Mesendoderm (in vitro differentiated cells): Measurements from ENCODE around the gene ARHGEF10L.
A peak's percentile ranks its signal among the peaks of the same experiment; 100 is the strongest.

Experiments used
- DNase-seq: peaks from one replicate; pipeline ENCODE4 v3.0.0; 2013
- H2AK5ac ChIP-seq: 2 replicates; pipeline ENCODE4 v1.6.1; 2013; ENCODE audit warnings: low read length, inconsistent platforms
- H2BK120ac ChIP-seq: 2 replicates; pipeline ENCODE4 v1.6.1; 2013; ENCODE audit warnings: low read depth, mild to moderate bottlenecking, low read length, moderate library complexity, mixed read lengths
- H2BK15ac ChIP-seq: replicated peaks from 2 replicates; pipeline ENCODE4 v1.6.1; 2013; ENCODE audit warnings: low read depth, mild to moderate bottlenecking, moderate library complexity
- H2BK5ac ChIP-seq: 2 replicates; pipeline ENCODE4 v1.6.1; 2013; ENCODE audit warnings: low read length, inconsistent platforms
- H3K18ac ChIP-seq: 2 replicates; pipeline ENCODE4 v1.6.1; 2013; ENCODE audit warnings: mild to moderate bottlenecking, low read length, mixed read lengths
- H3K23ac ChIP-seq: one replicate; pipeline ENCODE4 v1.6.1; 2013; ENCODE audit warnings: low read length
- H3K27ac ChIP-seq: 2 replicates; pipeline ENCODE4 v1.5.1; 2013; ENCODE audit warnings: low read depth, mild to moderate bottlenecking, inconsistent platforms, low read length, moderate library complexity
- H3K27me3 ChIP-seq: 2 replicates; pipeline ENCODE4 v1.6.1; 2013; ENCODE audit warnings: low read length, control low read depth, mild to moderate bottlenecking, inconsistent platforms; ENCODE audit not compliant: insufficient read depth, poor library complexity
- H3K36me3 ChIP-seq: 2 replicates; pipeline ENCODE4 v1.6.1; 2013; ENCODE audit warnings: low read length, inconsistent platforms; ENCODE audit not compliant: control insufficient read depth, insufficient read depth
- H3K4ac ChIP-seq: one replicate; pipeline ENCODE4 v1.6.1; 2013; ENCODE audit warnings: low read depth, mild to moderate bottlenecking, low read length, moderate library complexity
- H3K4me1 ChIP-seq: 2 replicates; pipeline ENCODE4 v1.6.1; 2013; ENCODE audit warnings: low read depth, low read length, inconsistent platforms; ENCODE audit not compliant: control insufficient read depth
- H3K4me2 ChIP-seq: 2 replicates; pipeline ENCODE4 v1.6.1; 2013; ENCODE audit warnings: low read length
- H3K4me3 ChIP-seq: 2 replicates; pipeline ENCODE4 v1.5.1; 2013; ENCODE audit warnings: mild to moderate bottlenecking, low read length
- H3K56ac ChIP-seq: one replicate; pipeline ENCODE4 v1.6.1; 2013; ENCODE audit warnings: low read length
- H3K79me1 ChIP-seq: 2 replicates; pipeline ENCODE4 v1.6.1; 2013; ENCODE audit warnings: low read length, inconsistent platforms
- H3K79me2 ChIP-seq: 2 replicates; pipeline ENCODE4 v1.6.1; 2013; ENCODE audit warnings: mild to moderate bottlenecking, low read length; ENCODE audit not compliant: control insufficient read depth, insufficient read depth
- H3K9ac ChIP-seq: 2 replicates; pipeline ENCODE4 v1.6.1; 2013; ENCODE audit warnings: low read length, inconsistent platforms
- H4K5ac ChIP-seq: one replicate; pipeline ENCODE4 v1.6.1; 2013; ENCODE audit warnings: low read length
- H4K8ac ChIP-seq: one replicate; pipeline ENCODE4 v1.6.1; 2013; ENCODE audit warnings: low read depth, mild to moderate bottlenecking, control low read depth, low read length, moderate library complexity
- WGBS: extraction: QIAGEN DNeasy Blood & Tissue Kit; methylation state at CpG from one replicate; pipeline ENCODE4 v1.1.7; 2013; ENCODE audit warnings: low lambda C conversion rate, missing lambda C conversion rate; ENCODE audit not compliant: insufficient coverage; ENCODE audit errors: extremely low coverage; 5-methylcytosine and 5-hydroxymethylcytosine counted together

The ARHGEF10L gene

DNA sequence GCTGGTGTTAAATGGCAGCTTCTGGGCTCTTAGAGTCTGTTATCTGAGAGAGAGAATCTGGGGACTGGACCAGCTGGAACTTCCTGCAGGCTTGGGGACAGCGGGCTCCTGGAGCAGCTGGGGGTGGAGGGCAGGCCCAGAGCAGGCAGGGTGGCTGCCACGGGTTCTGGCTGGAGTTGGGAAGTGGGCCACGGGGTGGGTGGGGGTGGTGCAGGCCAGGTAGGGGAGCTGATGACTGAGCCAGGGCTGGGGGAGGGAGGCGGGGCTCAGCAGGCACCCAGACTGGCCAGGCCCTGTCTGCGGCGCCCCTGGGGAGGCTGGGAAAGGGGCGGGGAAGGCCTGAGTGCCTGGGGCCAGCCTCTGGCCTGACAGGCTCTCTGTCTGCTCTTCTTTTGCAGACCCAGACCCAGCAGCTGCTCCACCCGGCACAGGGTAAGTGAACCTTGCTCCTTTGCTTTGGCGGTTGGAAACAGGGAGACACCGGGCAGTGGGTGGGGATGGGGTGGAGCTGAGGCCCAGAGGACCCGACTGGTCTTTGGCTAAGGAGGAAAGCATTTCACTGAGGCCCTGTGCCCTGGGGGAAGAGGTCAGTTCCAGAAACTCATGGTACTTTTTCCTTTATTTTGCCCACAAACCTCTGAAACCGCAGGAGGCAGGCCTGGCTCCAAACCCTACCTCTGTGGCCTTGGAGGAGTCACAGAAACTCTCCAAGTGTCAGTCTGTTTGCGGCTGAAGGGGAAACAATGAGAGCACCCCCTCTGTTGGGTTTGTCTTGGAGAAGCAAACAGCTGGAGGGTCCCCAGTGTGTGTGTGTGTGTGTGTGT lies 48.8 kb downstream of the ARHGEF10L start:
- peaks cover 35% of the 10 kb centered on the region for H3K4me1 ChIP-seq
- H3K4ac ChIP-seq: peak overlapping the region; percentile 28
- peak overlapping the region; percentile 52 for H2BK120ac ChIP-seq
- no peaks in the 10 kb centered on the region for H3K36me3 ChIP-seq
- H3K4me2 ChIP-seq: peak overlapping the region; percentile 21
- peaks cover 15% of the 10 kb centered on the region for H3K79me2 ChIP-seq
- DNase-seq: peak; percentile 72
- WGBS: no CpG with 5 or more reads among the region's 13 CpGs
- peak overlapping the region; percentile 53 for H3K23ac ChIP-seq
- peak overlapping the region; percentile 88 for H2AK5ac ChIP-seq
- peak overlapping the region; percentile 80 for H3K9ac ChIP-seq
- H2BK15ac ChIP-seq: no peak overlapping the region
- H3K4me3 ChIP-seq: peak overlapping the region; percentile 19
- no peak overlapping the region for H4K5ac ChIP-seq
- H3K56ac ChIP-seq: peak overlapping the region; percentile 91
- peak overlapping the region; percentile 95 for H2BK5ac ChIP-seq
- H3K18ac ChIP-seq: peak overlapping the region; percentile 47
- peak overlapping the region; percentile 81 for H3K27ac ChIP-seq
- H3K79me1 ChIP-seq: peaks cover 23% of the 10 kb centered on the region
- H4K8ac ChIP-seq: no peak overlapping the region
- H3K27me3 ChIP-seq: no peaks in the 10 kb centered on the region

GRCh38 chr1:17591814-17592430 lies 52.4 kb downstream of the ARHGEF10L start:
- no peak overlapping the region for H3K18ac ChIP-seq
- WGBS: no CpG with 5 or more reads among the region's 7 CpGs

DNA sequence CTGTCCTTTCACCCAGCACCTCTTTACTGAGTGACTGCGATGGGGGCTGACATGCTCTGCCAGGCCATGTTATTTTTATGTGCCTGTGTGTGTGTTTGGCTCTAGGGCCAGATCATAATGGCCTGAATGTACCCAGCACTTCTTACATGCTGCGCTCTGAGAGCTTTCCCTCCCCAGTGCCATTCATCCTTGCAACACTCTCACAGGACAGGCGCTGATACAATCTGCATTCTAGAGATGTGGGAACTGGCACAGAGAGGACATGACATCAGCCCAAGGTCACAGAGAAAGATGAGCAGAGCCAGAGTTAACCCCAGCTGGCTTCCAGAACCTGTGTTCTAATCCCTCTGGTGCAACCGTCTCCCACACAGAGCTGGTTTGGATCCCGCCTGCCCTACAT lies 54.5 kb downstream of the ARHGEF10L start:
- Histone ChIP-seq H2AK5ac (peak overlapping the region; percentile 22), H2BK120ac (no peak overlapping the region), H3K4me2 (no peak overlapping the region), H3K27ac (no peak overlapping the region), H4K5ac (no peak overlapping the region), H3K4me3 (no peak overlapping the region), H3K27me3 (no peaks in the 10 kb centered on the region), H3K36me3 (no peaks in the 10 kb centered on the region), H2BK5ac (no peak overlapping the region), H3K79me2 (peaks cover 15% of the 10 kb centered on the region), H4K8ac (no peak overlapping the region), H3K23ac (no peak overlapping the region), H3K79me1 (peaks cover 24% of the 10 kb centered on the region), H3K4ac (no peak overlapping the region), H3K56ac (no peak overlapping the region), H3K9ac (no peak overlapping the region), H3K18ac (no peak overlapping the region), H3K4me1 (peaks cover 18% of the 10 kb centered on the region), H2BK15ac (no peak overlapping the region)
- DNase-seq: no peak
- WGBS: no CpG with 5 or more reads among the region's 5 CpGs

More at GRCh38 chr1:17591814-17592430, 52.4 kb downstream of the ARHGEF10L start:
- Histone ChIP-seq H4K8ac (no peak overlapping the region), H2BK120ac (no peak overlapping the region), H3K36me3 (no peaks in the 10 kb centered on the region), H3K27me3 (no peaks in the 10 kb centered on the region), H3K79me1 (peaks cover 22% of the 10 kb centered on the region), H3K4ac (no peak overlapping the region), H2AK5ac (no peak overlapping the region), H3K56ac (no peak overlapping the region), H2BK5ac (no peak overlapping the region), H2BK15ac (no peak overlapping the region), H3K23ac (no peak overlapping the region), H3K79me2 (peaks cover 15% of the 10 kb centered on the region), H3K9ac (no peak overlapping the region), H3K27ac (no peak overlapping the region), H3K4me3 (no peak overlapping the region), H3K4me1 (peaks cover 32% of the 10 kb centered on the region), H3K4me2 (no peak overlapping the region), H4K5ac (no peak overlapping the region)
- no peak for DNase-seq

DNA sequence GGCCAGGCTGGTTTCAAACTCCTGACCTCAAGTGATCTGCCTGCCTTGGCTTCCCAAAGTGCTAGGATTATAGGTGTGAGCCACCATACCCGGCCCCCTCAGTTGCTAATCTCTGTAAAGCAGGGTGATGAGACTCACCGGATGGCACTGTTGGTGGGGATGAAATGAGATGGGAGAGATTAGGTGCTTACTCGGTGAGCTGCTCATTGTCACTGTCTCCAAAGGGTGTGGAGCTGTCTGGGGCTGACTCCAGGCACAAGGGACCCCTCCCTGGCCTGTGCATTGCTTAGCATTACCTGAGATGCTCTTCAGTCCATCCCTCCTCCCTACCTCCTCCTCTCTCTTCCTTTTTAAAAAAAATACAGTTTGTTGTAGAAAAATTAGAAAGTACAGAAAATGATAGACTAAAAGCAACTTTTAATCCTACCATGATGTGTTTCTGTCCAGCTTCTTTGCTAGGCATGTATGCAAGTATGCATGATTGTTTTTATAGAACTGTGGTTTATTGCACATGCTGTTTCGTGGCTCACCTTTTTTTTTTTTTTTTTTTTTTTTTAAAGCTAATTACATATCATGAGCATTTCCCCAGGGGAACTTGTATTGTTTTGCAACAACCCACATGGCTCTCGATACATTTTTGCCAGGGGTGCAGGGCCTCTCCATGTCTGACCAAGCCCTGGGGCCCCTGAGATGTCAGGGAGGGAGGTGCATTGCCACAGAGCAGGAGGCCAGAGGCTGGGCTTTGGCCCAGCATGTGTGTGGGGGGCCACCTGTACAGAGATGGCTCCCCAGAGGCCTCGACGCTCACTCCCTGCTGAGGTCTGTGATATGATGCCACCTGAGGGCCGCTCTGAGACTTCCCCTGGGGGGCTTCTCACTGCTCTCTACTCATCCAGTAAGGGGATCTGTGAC lies 55.4 kb downstream of the ARHGEF10L start:
- no peak overlapping the region for H3K56ac ChIP-seq
- no peak overlapping the region for H4K5ac ChIP-seq
- H3K27ac ChIP-seq: no peak overlapping the region
- H3K4ac ChIP-seq: no peak overlapping the region
- no peak overlapping the region for H3K4me3 ChIP-seq
- no peak overlapping the region for H2AK5ac ChIP-seq
- no peak overlapping the region for H2BK5ac ChIP-seq
- peaks cover 9% of the 10 kb centered on the region for H3K4me1 ChIP-seq
- no peak overlapping the region for H3K9ac ChIP-seq
- H3K18ac ChIP-seq: no peak overlapping the region
- no peak overlapping the region for H2BK15ac ChIP-seq
- H4K8ac ChIP-seq: no peak overlapping the region
- H2BK120ac ChIP-seq: no peak overlapping the region
- peaks cover 8% of the 10 kb centered on the region for H3K79me2 ChIP-seq
- no peak overlapping the region for H3K23ac ChIP-seq
- no peak for DNase-seq
- no peaks in the 10 kb centered on the region for H3K36me3 ChIP-seq
- H3K4me2 ChIP-seq: no peak overlapping the region
- WGBS: no CpG with 5 or more reads among the region's 8 CpGs
- peaks cover 16% of the 10 kb centered on the region for H3K79me1 ChIP-seq
- no peaks in the 10 kb centered on the region for H3K27me3 ChIP-seq

DNA sequence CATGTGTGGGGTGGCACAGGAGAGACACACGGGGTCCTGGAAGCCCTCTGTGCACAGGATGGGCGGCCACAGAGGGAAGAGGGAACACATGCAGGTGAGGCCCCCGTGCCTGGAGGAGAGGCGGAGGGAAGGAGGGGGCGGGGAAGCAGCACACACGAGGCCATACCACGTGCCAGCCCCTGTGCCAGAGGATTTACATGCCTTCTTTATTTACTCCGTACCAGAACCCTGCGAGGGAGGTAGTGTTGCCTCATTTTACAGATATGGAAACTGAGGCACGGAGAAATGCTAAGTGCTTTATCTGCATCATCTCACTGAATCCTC lies 56.1 kb downstream of the ARHGEF10L start:
- no peak overlapping the region for H3K27ac ChIP-seq
- WGBS: no CpG with 5 or more reads among the region's 10 CpGs

More for the DNA sequence above, 56.1 kb downstream of the ARHGEF10L start:
- no peak overlapping the region for H3K4me2 ChIP-seq
- no peak overlapping the region for H2BK15ac ChIP-seq
- no peak overlapping the region for H3K18ac ChIP-seq
- H3K56ac ChIP-seq: no peak overlapping the region
- no peak overlapping the region for H3K9ac ChIP-seq
- DNase-seq: no peak
- H3K27me3 ChIP-seq: no peaks in the 10 kb centered on the region
- no peak overlapping the region for H4K8ac ChIP-seq
- H3K36me3 ChIP-seq: no peaks in the 10 kb centered on the region
- H3K4ac ChIP-seq: no peak overlapping the region
- H3K4me1 ChIP-seq: peaks cover 8% of the 10 kb centered on the region
- no peak overlapping the region for H4K5ac ChIP-seq
- H3K79me1 ChIP-seq: peaks cover 11% of the 10 kb centered on the region
- H3K4me3 ChIP-seq: no peak overlapping the region
- H3K79me2 ChIP-seq: peaks cover 2% of the 10 kb centered on the region
- no peak overlapping the region for H3K23ac ChIP-seq
- H2AK5ac ChIP-seq: no peak overlapping the region
- no peak overlapping the region for H2BK5ac ChIP-seq
- H2BK120ac ChIP-seq: no peak overlapping the region
